Measurements from ENCODE around the gene TENT4B.

TENT4B gene

GRCh38 chr16:50260206-50261159, 107.4 kb downstream of the TENT4B start:
- DNase-seq, result no peak

DNA sequence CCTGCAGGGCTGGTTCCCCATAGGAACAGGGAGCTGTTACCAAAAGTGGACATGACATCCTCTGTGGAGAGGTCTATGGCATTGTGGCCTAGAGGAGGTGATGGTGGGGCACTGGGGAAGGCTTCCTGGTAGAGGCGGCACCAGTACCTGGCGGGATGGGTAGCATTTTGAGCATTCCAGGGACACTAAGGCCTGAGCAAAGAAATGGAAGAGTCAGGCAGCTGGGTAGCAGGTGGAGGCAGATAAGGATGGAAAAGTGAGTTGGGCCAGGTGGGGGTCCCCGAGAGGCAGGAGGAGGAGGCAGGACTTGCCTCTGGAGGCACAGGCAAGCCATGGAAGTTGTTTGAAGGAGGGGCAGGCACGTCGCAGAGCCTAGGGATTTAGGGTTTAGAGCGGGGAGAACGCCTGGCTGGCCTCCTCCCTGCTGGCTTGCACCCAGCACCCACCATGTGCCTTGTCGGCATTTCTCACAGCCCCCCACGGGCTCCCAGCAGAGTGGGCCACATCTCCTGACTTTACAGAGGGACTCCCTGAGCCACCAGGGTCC, 108.1 kb downstream of the TENT4B start:
- DNase-seq, result no peak

DNA sequence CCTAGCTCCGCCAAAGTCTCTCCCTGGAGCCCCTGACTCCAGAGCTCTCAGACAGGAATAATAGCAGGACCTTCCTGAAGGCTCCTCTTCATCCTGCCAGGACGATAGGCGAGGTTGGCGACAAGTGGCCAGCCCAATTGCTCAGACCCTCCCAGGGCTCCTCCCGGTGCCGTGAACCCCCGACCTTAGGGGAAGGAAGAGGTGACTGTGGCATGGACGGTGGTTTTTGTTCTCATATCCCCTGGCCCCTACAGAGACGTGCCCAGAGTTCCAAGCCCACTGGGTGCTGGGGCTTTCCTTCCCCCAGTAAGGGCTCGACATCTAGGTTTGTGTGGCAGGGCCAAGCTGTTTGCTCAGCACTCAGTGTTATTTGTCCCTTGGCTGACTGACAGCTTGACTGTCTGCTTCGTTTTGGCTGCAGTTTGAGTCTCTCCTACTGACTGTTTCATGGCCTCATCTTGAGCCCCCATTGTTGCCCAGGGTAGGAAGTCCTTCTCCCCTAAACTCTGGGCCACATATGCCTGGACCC, 108.7 kb downstream of the TENT4B start:
- DNase-seq, result no peak

DNA sequence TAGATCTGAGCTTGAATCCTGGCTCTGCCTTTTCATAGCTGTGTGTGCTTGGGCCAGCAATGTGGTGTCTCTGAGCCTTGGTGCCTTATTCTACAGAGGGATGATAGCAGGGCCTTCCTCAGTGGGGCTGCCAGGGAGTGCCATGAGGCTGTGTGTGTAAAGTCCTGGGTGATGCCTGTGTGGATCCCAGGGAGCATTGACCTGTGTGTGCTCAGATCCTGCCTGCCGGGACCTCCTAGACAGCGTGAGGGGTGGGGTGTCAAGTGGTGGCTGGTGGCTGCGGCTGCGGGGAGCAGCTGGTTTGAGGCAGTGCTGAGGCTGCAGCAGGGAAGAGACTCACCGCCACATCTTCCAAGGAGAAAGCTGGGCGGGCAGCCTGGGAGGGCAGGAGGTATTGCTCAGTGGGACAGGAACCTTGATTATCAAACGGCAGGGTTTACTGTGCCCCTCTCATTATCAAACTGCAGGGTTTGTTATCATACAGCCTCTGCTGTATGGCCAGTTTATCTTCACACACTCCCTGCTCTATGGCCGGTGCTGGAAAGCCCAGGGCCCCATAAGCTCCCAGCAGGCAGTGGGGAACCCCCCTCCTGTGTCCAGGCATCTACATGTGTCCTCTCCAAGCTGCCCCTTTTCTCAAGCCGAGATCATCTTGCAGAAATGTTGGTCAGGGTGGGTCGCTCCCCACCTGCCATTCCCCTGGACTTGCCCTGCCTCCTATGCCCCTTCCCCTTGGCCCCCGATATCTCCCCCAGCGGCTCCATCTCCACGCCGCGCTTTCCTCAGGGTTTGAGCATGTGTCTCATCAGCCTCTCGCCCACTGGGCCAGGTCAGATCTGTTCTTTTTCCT, 110.2 kb downstream of the TENT4B start:
- DNase-seq, result no peak

DNA sequence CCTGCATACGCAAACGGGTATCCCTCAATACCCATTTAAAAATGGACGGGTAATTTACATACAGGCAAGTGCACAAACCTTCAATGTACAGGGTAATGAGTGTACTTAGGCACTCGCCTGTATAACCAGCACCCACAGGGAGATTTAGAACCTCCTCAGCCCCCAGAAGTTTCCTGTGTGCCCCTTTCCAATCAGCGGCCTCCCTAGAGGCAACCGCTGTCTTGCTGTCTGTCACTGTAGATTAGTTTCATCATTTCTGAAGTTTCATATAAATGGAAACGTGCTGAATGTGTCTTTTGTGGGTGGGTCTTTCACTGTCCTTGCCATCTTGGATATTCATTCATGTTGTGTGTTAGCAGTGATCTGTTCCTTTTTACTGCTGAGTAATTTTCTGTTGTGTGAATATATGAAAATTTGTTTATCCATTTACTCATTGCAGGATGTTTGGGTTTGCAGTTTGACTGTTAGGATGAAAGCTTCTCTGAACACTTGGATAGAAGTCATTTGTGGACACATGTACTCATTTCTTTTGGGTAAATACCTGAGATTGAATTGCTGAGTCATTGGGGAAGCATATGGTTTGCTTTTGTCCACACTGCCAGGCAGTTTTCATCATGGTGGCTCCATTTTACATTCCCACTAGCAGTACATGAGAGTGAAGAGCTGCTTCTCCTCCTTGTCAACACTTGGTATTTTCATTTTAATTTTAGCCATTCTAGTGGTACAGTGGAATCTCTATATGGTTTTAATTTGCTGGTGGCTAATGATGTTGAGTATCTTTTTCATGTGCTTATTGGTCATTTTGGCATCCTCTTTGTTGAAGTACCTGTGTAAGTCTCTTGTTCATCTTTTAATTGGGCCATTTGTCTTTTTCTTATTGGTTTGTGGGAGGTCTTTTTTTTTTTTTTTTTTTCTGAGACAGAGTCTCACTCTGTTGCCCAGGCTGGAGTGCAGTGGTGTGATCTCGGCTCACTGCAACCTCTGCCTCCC, 111.1 kb downstream of the TENT4B start:
- DNase-seq, result no peak

DNA sequence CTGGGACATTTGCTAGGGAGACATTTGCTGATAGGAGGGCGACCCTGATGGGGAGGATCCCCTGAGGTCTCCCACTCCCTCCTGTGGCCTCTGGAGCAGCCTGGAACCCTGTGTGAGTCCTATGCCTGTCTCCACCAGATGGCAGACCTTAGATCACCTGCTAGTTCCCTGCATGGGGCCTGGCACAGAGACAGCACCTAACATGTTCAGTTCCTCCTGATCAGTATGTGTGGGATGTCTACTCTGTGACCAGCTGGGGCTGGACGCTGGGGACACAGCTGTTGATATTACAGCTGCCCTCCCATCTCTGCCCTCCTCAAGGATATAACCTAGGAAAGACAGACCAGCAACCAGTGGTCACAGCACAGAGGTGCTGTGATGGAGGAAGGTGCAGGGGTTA, 112.2 kb downstream of the TENT4B start:
- no peak for DNase-seq

- no peak for DNase-seq
Measured at GRCh38 chr16:50265716-50266336, 112.7 kb downstream of the TENT4B start.

DNA sequence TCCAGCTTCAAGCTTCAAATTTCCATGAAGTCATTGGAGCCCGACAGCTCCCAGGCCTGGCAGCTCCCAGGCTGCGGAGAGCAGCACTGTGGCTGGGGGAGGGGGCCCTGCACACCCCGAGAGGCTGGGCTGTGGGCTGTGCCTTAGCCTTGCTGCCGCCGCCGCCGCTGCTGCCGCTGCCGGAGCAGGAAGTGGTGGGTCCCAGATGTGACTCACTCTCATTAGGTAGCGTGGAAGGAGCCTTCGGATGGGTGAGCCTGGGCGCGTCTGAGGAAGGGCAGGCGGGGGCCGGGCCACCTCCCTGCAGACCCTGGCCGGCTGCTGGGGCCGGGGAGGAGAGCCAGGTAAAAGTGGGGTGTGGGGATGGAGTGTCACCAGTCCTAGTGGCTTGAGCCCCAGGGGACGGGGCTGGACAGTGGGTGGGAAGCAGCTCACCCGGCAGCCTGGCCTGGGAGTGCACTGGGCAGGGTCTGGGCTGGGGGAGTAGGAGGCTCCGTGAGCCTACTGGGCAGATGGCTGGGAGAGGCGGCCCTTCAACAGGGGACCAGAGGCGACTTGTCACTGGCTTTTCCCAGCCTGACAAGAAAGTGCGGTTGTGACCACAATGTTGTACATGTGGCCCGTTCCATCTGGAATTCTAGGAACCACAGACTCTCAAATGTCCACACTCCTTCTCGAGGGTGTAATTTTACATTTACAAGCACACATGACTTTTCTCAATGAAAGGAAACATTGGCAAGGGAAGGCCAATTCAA, 113.4 kb downstream of the TENT4B start, which contains the start of gene ADCY7:
Gene ADCY7, plus strand, starts transcription at position 215 of the 755 bp plus-strand sequence. CDS start 21,629 bp downstream, outside the sequence.
- DNase-seq, result peak; percentile 73

DNA sequence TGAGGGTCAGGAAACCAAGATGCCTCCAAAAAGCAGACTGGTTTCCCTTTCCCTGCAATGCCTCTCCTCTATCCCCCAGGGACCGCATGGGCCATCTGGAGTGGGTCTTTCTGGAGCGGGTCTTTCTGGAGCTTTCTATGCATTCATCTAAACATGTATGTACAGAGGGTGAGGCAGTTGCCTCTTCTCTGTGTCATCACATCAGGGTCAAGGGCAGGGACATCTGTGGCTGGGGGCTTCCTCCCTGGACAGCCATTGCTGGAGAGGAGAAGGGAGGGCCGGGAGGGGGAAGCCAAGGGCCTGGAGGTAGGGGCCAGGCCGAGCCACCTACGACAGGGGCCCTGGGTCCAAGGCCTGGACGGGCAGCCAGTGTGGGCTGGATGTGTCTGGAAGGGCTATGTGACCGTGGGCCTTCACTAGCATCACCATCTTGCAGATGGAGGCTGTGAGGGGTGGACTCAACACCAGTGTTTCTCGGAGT, 114.1 kb downstream of the TENT4B start:
- no peak for DNase-seq

DNA sequence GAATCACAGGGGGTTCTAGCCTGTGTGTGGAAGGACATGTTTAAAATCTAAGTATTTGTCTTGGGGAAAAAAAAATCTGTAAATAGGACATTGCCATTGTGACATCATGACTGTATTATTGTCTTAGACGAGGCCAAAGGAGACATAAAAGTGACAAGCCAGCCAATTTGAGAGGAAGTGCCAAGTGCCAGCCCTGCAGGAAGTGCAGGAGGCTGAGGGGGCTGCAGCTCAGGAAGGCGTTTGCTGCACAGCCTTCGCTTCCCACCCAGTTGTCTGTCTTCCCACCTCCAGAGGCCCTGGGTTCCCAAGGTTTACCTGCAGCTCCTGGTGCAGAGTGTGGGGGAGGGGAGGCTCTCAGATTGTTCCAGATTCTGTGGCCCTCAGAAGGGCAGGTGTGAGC, 114.5 kb downstream of the TENT4B start:
- no peak for DNase-seq

- no peak for DNase-seq
Measured at GRCh38 chr16:50268352-50268751, 115.2 kb downstream of the TENT4B start.

- DNase-seq, result no peak
Measured at GRCh38 chr16:50269061-50269705, 116.1 kb downstream of the TENT4B start.

DNA sequence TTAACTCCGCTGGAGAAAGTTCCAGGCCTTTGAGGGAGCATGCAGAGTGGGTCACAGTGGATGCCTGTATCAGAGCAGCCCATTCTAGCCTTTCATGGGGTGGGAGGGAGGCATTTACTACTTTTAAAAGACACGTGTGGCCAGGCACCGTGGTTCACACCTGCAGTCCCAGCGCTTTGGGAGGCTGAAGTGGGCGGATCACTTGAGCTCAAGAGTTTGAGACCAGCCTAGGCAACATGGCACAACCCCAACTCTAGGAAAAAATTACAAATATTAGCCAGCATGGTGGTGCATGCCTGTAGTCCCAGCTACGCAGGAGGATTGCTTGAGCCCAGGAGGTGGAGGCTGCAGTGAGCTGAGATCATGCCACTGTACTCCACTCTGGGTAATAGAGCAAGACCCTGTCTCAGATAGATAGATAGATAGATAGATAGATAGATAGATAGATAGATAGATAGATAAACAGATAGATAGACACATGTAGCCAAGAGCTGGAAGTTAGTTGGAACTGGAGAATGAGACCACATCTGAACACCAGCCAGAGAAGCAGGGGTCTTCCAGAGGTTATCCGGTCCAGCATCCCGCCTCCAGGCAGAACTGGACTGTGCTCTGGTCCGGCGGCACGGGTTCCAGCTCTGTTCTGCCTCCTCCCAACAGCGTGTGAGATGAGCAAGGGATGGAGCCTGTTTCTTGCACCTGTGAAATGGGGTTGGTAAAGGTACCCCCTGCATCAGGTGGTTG, 116.8 kb downstream of the TENT4B start:
- no peak for DNase-seq

- no peak for DNase-seq
Measured at GRCh38 chr16:50270510-50271147, 117.5 kb downstream of the TENT4B start.

DNA sequence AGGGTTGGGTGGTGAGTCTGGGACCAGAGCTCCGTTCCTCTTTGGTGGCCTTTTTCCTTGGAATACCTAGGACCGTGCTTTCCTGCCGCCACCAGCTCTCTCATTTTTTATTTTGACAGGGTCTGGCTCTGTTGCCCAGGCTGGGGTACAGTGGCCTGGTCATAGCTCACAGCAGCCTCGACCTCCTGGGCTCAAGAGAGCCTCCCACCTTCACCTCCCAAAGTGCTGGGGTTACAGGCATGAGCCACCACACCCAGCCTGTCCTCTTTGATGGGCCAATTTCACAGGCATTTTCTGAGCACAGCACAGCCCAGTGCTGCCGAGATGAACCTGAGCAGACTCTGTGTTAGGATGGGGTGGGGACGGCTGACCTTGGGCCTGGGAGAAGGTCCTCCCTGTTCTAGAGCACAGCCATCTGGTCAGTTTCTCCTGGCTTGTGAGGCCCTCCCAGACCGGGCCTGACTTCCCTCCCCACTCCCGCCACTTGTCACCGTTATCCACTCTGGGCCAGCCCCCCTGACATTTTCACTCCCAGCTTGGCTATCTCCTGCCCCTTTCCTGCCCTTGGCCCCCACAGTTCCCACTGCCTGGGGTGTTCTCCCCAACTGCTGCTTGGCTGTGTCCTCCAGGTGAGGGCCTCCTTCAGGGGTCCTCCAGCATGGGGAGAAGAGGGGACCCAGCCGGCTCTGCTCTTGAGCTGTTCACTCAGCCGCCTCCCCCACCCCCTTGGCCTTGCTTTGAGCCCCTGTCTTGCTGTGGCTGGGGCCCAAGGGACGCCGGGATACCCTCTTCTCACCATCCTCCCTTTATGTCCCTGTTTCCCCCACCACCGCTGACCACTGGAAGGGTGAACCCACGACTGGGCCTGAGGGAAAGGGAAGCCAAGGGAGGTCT, 118.3 kb downstream of the TENT4B start:
- DNase-seq, result no peak

- no peak for DNase-seq
Measured at GRCh38 chr16:50272111-50272571, 119.0 kb downstream of the TENT4B start.

GRCh38 chr16:50272687-50273381, 119.7 kb downstream of the TENT4B start:
- DNase-seq, result no peak
